Stimulated activated CD4-positive, alpha-beta T cell treated with anti-CD3 and anti-CD28 coated beads, Interleukin-2, amount 100 ng/mL, for 24 hours (primary cell): ENCODE data around the gene MYO9A.

Source experiments
- DNase-seq, 2 donors: peaks; one replicate each; pipeline ENCODE4 v3.0.0-alpha.2; 2020

MYO9A gene

DNA sequence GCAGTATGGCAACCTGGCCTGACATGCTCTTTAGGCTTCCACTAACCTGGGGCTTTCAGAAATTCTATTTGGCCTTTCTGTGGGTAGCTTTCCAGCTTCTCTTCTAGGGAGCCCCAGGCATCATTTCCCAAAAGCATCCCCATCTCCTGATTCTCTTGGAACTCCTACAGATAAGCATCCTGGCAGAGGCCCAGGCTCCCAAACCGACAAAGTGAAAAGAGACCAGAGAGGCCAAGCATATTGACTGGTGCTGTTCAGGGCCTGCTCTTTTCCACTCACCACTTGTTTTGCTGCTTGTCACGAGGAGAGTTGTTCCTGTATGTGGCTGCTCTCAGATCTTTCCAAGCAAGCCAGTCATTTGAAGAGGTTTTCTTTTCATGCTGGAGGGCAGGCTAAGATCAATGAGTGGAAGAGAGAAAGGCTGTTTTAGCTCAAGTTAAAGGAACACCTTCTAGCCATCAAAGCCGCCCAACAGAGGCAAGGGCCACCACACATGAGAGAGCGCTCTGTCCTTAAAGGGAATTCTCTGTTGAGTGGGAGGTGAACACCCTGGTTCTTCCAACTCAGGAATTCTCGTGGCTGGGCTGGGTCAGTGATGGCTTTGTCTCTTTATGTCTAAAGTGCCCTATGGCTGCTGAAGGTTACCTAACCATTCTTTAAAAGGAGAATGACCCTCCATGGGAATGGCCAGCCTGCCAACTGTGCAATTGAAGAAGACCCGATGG, 338.7 kb downstream of the MYO9A start:
- DNase-seq, result no peak

DNA sequence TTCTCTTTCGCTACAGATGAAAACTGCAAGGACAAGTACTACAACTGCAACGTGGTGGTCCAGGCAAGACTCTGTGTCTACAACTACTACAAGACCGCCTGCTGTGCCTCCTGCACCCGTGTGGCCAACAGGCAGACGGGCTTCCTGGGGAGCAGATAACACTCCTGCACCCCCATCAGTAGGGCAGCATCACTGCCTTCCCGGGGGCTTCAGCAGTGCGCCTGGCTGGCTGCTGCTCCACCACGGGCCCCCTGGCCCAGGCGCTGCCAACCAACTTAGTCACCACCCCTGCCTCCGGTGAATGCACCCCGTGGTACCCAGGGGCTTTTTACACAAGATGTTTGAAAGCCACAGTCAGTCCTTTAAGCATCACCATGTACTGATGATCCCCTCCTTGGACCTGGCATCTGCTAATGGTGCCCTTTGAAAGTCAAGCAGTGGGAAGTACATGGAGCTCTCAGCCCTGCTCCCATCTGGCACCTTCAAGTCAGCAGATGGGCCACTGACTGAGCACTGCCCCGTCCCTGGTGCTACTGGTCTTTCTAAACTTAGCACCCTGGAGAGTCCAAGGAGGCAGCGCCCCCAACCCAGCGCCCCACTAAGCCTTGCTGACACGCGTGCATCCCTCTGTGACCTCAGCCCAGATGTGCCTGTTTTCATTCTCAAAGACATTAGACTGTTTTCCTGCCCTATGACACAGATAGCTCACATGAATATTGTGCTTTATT, 340.6 kb downstream of the MYO9A start:
- DNase-seq, result no peak

DNA sequence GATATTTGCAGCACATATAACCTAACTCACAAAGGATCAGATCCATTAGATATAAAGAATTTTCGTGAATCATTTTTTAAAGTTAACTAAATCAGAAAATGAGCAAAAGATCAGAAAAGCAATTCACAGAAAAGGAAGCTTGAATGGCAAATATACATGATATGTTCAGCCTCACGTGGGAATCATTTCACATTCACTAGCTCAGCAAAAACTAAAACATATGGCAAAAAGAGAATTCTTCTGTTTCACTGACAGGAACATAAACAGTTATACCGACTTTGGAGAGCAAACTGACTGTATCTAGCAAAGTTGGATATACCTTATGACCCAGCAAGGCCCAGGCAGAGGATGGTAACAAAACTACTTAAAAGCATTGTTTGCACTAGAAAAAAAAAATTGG, 341.6 kb downstream of the MYO9A start:
- no peak for DNase-seq

DNA sequence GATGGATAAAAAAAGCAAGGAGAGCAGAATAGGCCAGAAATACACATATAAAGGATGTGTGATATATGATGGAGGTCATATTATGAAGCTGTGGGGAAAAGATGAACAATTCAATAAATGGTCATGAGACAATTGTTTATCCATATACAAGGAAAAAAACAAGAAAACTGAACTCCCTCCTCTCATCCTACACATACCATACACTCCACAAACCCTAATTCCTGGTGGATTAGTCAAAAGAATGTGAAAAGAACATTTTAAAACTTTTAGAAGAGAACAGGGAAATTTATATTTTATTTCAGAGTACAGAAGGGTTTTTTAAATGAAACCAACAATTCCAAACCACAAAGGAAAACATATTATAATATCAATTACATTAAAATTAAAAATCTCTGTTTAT, 342.1 kb downstream of the MYO9A start:
- DNase-seq, result no peak

DNA sequence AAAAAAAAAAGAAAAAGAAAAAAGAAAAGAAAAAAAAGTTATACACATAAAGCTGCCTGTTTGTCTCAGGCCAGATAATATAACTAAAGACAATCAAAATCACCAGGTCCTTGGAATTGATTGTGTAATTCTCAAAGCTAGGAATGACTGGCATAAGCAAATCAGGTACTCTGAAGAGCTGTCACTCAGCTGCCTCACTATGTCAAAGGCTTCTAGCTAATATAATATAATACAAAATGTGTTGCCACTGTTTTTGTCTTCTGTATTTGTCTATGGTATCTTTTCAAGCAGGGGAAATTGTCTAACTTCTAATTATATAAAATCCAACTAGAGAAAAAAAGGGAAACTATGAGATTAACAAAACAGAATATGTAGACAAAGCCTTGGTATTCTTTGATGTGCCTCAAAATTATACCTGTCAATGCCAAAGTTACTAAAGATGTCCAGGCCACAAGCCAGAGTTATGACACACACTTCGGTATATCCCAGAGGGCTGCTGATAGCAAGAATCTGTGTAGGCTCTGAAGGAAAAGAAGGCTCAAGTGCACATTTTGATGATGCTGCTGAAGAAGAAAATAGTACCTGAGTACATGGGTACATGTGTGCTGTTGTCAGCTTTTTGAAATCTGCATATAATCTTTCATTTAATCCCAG, 344.6 kb downstream of the MYO9A start:
- no peak for DNase-seq
